ENCODE data around the gene PHLDA2.

The PHLDA2 gene

GRCh38 chr11:2898366-2899079 lies 30.7 kb downstream of the PHLDA2 start:
- H3K9ac ChIP-seq (ENCODE audit: low read depth, low read length): peak overlapping the region; percentile 20
- H3K4me3 ChIP-seq (ENCODE audit: low read length): peak overlapping the region; percentile 17
- peaks cover 32% of the 10 kb centered on the region for H3K4me1 ChIP-seq (ENCODE audit: control insufficient read depth, insufficient read depth, low read length)

GRCh38 chr11:2897048-2897447 lies 32.2 kb downstream of the PHLDA2 start:
- H3K9ac ChIP-seq (ENCODE audit: low read depth, low read length): no peak overlapping the region
- H3K36me3 ChIP-seq (ENCODE audit: insufficient read depth, low read length): no peaks in the 10 kb centered on the region
- H3K4me2 ChIP-seq (ENCODE audit: low read length): no peak overlapping the region
- H3K4me1 ChIP-seq (ENCODE audit: control insufficient read depth, insufficient read depth, low read length): peaks cover 29% of the 10 kb centered on the region
- no peaks in the 10 kb centered on the region for H3K9me3 ChIP-seq (replicated peaks; ENCODE audit: low read length)
- no peaks in the 10 kb centered on the region for H3K27me3 ChIP-seq (ENCODE audit: control insufficient read depth, insufficient read depth, low read length)
- no peak overlapping the region for H3K4me3 ChIP-seq (ENCODE audit: low read length)

More at GRCh38 chr11:2898366-2899079, 30.7 kb downstream of the PHLDA2 start:
- H3K4me2 ChIP-seq (ENCODE audit: low read length): peak overlapping the region; percentile 54
- no peaks in the 10 kb centered on the region for H3K9me3 ChIP-seq (replicated peaks; ENCODE audit: low read length)
- no peaks in the 10 kb centered on the region for H3K27me3 ChIP-seq (ENCODE audit: control insufficient read depth, insufficient read depth, low read length)
- no peaks in the 10 kb centered on the region for H3K36me3 ChIP-seq (ENCODE audit: insufficient read depth, low read length)

GRCh38 chr11:2896047-2896446 lies 33.2 kb downstream of the PHLDA2 start:
- Histone ChIP-seq H3K27me3 (ENCODE audit: control insufficient read depth, insufficient read depth, low read length) (no peaks in the 10 kb centered on the region), H3K9ac (ENCODE audit: low read depth, low read length) (no peak overlapping the region), H3K36me3 (ENCODE audit: insufficient read depth, low read length) (no peaks in the 10 kb centered on the region), H3K4me1 (ENCODE audit: control insufficient read depth, insufficient read depth, low read length) (peaks cover 28% of the 10 kb centered on the region), H3K4me3 (ENCODE audit: low read length) (no peak overlapping the region), H3K9me3 (replicated peaks; ENCODE audit: low read length) (no peaks in the 10 kb centered on the region), H3K4me2 (ENCODE audit: low read length) (no peak overlapping the region)

- H3K9ac ChIP-seq (ENCODE audit: low read depth, low read length): no peak overlapping the region
- no peaks in the 10 kb centered on the region for H3K27me3 ChIP-seq (ENCODE audit: control insufficient read depth, insufficient read depth, low read length)
- H3K36me3 ChIP-seq (ENCODE audit: insufficient read depth, low read length): no peaks in the 10 kb centered on the region
- no peak overlapping the region for H3K4me3 ChIP-seq (ENCODE audit: low read length)
- H3K9me3 ChIP-seq (replicated peaks; ENCODE audit: low read length): no peaks in the 10 kb centered on the region
- H3K4me2 ChIP-seq (ENCODE audit: low read length): no peak overlapping the region
- peaks cover 22% of the 10 kb centered on the region for H3K4me1 ChIP-seq (ENCODE audit: control insufficient read depth, insufficient read depth, low read length)
Measured at GRCh38 chr11:2893935-2894334, 35.3 kb downstream of the PHLDA2 start.

- Histone ChIP-seq H3K36me3 (ENCODE audit: insufficient read depth, low read length) (no peaks in the 10 kb centered on the region), H3K4me3 (ENCODE audit: low read length) (peak overlapping the region; percentile 61), H3K9ac (ENCODE audit: low read depth, low read length) (peak overlapping the region; percentile 69), H3K9me3 (replicated peaks; ENCODE audit: low read length) (no peaks in the 10 kb centered on the region), H3K4me1 (ENCODE audit: control insufficient read depth, insufficient read depth, low read length) (peaks cover 13% of the 10 kb centered on the region), H3K27me3 (ENCODE audit: control insufficient read depth, insufficient read depth, low read length) (no peaks in the 10 kb centered on the region), H3K4me2 (ENCODE audit: low read length) (peak overlapping the region; percentile 85)
Measured at GRCh38 chr11:2892967-2893528, 36.2 kb downstream of the PHLDA2 start.

GRCh38 chr11:2892215-2892966 lies 36.8 kb downstream of the PHLDA2 start:
- H3K9ac ChIP-seq (ENCODE audit: low read depth, low read length): peak overlapping the region; percentile 69
- H3K4me3 ChIP-seq (ENCODE audit: low read length): peak overlapping the region; percentile 61

GRCh38 chr11:2891326-2892214 lies 37.6 kb downstream of the PHLDA2 start:
- Histone ChIP-seq H3K36me3 (ENCODE audit: insufficient read depth, low read length) (no peaks in the 10 kb centered on the region), H3K4me1 (ENCODE audit: control insufficient read depth, insufficient read depth, low read length) (peaks cover 13% of the 10 kb centered on the region), H3K4me2 (ENCODE audit: low read length) (peak overlapping the region; percentile 85), H3K4me3 (ENCODE audit: low read length) (peak overlapping the region; percentile 61), H3K9me3 (replicated peaks; ENCODE audit: low read length) (no peaks in the 10 kb centered on the region), H3K9ac (ENCODE audit: low read depth, low read length) (peak overlapping the region; percentile 69), H3K27me3 (ENCODE audit: control insufficient read depth, insufficient read depth, low read length) (peaks cover 2% of the 10 kb centered on the region)

More at GRCh38 chr11:2892215-2892966, 36.8 kb downstream of the PHLDA2 start:
- peaks cover 13% of the 10 kb centered on the region for H3K4me1 ChIP-seq (ENCODE audit: control insufficient read depth, insufficient read depth, low read length)
- no peaks in the 10 kb centered on the region for H3K27me3 ChIP-seq (ENCODE audit: control insufficient read depth, insufficient read depth, low read length)
- H3K36me3 ChIP-seq (ENCODE audit: insufficient read depth, low read length): no peaks in the 10 kb centered on the region
- H3K4me2 ChIP-seq (ENCODE audit: low read length): peak overlapping the region; percentile 85
- H3K9me3 ChIP-seq (replicated peaks; ENCODE audit: low read length): no peaks in the 10 kb centered on the region

GRCh38 chr11:2890466-2891294 lies 38.5 kb downstream of the PHLDA2 start:
- Histone ChIP-seq H3K4me2 (ENCODE audit: low read length) (no peak overlapping the region), H3K27me3 (ENCODE audit: control insufficient read depth, insufficient read depth, low read length) (peaks cover 6% of the 10 kb centered on the region), H3K36me3 (ENCODE audit: insufficient read depth, low read length) (no peaks in the 10 kb centered on the region), H3K4me1 (ENCODE audit: control insufficient read depth, insufficient read depth, low read length) (peaks cover 13% of the 10 kb centered on the region), H3K9me3 (replicated peaks; ENCODE audit: low read length) (no peaks in the 10 kb centered on the region), H3K4me3 (ENCODE audit: low read length) (no peak overlapping the region), H3K9ac (ENCODE audit: low read depth, low read length) (no peak overlapping the region)

GRCh38 chr11:2889362-2890273 lies 39.6 kb downstream of the PHLDA2 start:
- Histone ChIP-seq H3K4me1 (ENCODE audit: control insufficient read depth, insufficient read depth, low read length) (peaks cover 21% of the 10 kb centered on the region), H3K9ac (ENCODE audit: low read depth, low read length) (no peak overlapping the region), H3K9me3 (replicated peaks; ENCODE audit: low read length) (no peaks in the 10 kb centered on the region), H3K4me3 (ENCODE audit: low read length) (no peak overlapping the region), H3K27me3 (ENCODE audit: control insufficient read depth, insufficient read depth, low read length) (peaks cover 12% of the 10 kb centered on the region), H3K4me2 (ENCODE audit: low read length) (no peak overlapping the region), H3K36me3 (ENCODE audit: insufficient read depth, low read length) (no peaks in the 10 kb centered on the region)
